Peyer's patch (tissue), 4 donors: ENCODE results near the gene GFOD1.

ENCODE experiments used
- CTCF ChIP-seq, 6 experiments: fragments of 450-650 bp in 4 of 6; fragments of 200-600 bp in 2 of 6; sonication (generic) in 1 of 6; IDR thresholded peaks; one replicate each; pipeline ENCODE4 v1.5.1; 2017 to 2019; ENCODE audit warnings: antibody characterized with exemption in 6 of 6, mild to moderate bottlenecking in 3 of 6, moderate library complexity in 1 of 6
- POLR2A ChIP-seq, 2 donors: fragments of 450-650 bp; IDR thresholded peaks; one replicate each; pipeline ENCODE4 v1.5.1; 2017; ENCODE audit warnings: antibody characterized with exemption in 2 of 2, mild to moderate bottlenecking in 2 of 2, moderate library complexity in 2 of 2

- TF ChIP-seq CTCF (IDR thresholded peaks at IDR 0.05) (no peak), POLR2A (IDR thresholded peaks at IDR 0.05) (no peak)
These were observed 58.0 kb downstream of the GFOD1 start for GRCh38 chr6:13429406-13429753.
